Stomach smooth muscle (tissue), 2 donors: ENCODE results near the gene ELK4.

Experiments used
- H3K27ac ChIP-seq: one replicate; pipeline ENCODE4 v1.7.0; 2013; ENCODE audit warnings: mild to moderate bottlenecking, low read length, inconsistent platforms
- H3K27me3 ChIP-seq, 2 donors: one replicate each; pipeline ENCODE4 v1.7.0; 2013; ENCODE audit warnings: low read length in 2 of 2; ENCODE audit not compliant: insufficient read depth in 2 of 2, control insufficient read depth in 1 of 2
- H3K36me3 ChIP-seq, 2 donors: one replicate each; pipeline ENCODE4 v1.7.0; 2013; ENCODE audit warnings: low read length in 2 of 2; ENCODE audit not compliant: control insufficient read depth in 2 of 2, insufficient read depth in 2 of 2
- H3K4me1 ChIP-seq: one replicate; pipeline ENCODE4 v1.7.0; 2013; ENCODE audit warnings: low read length; ENCODE audit not compliant: control insufficient read depth, insufficient read depth
- H3K4me3 ChIP-seq, 2 donors: one replicate each; pipeline ENCODE4 v1.7.0; 2013; ENCODE audit warnings: low read length in 2 of 2
- H3K9ac ChIP-seq, 2 donors: one replicate each; pipeline ENCODE4 v1.7.0; 2013; ENCODE audit warnings: low read length in 2 of 2, mild to moderate bottlenecking in 1 of 2
- H3K9me3 ChIP-seq, 2 donors: one replicate each; pipeline ENCODE4 v1.7.0; 2013; ENCODE audit warnings: low read length in 2 of 2; ENCODE audit not compliant: control insufficient read depth in 2 of 2
- donor health status: healthy.
- donor health status: Pancreatic carcinoma.

ELK4 gene

DNA sequence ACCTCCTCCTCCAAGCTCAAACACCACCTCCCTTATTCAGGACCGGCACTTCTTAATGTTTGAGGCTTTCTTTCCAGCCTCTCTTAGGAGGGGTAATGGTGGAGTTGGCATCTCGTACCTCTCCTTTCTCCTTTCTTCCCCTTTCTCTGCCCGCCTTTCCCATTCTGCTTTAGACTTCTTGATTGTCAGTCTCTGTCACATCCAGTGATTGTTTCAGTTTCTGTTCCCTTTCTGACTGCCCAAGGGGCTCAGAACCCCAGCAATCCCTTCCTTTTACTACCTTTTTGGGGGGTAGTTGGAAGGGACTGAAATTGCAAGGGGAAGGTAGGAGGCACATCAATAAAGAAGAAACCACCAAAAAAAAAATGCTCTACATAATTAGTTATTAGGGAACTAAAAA, 5.6 kb downstream of the ELK4 start:
- H3K27me3 ChIP-seq: no peaks in the 10 kb centered on the region
- peaks cover 7 to 10% of the 10 kb centered on the region in 2 donors for H3K36me3 ChIP-seq
- H3K4me1 ChIP-seq: peaks cover 3% of the 10 kb centered on the region
- H3K9ac ChIP-seq: no peak overlapping the region
- H3K4me3 ChIP-seq: no peak overlapping the region
- H3K9me3 ChIP-seq: no peaks in the 10 kb centered on the region
- no peak overlapping the region for H3K27ac ChIP-seq

DNA sequence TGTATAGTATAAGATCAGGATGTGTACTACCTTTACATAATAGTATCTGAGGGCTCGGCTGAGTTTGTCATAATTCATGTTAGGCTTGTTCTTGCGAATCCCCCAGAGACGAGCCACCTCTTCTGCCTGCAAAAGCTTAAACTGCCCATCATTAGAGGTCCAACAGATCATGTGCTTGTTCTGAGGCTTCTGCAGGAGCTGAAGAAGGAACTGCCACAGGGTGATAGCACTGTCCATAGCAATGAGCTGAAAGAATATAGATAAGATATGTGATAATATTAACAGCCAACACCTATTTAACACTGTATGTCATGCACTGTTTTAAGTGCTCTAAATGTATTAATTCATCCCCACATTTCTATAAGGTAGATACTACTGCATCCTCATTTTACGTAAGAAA, 8.2 kb downstream of the ELK4 start:
- no peaks in the 10 kb centered on the region for H3K4me1 ChIP-seq
- no peaks in the 10 kb centered on the region for H3K9me3 ChIP-seq
- peaks cover 16 to 20% of the 10 kb centered on the region in 2 donors for H3K36me3 ChIP-seq
- no peak overlapping the region for H3K4me3 ChIP-seq
- H3K9ac ChIP-seq: no peak overlapping the region
- H3K27ac ChIP-seq: no peak overlapping the region
- no peaks in the 10 kb centered on the region for H3K27me3 ChIP-seq

DNA sequence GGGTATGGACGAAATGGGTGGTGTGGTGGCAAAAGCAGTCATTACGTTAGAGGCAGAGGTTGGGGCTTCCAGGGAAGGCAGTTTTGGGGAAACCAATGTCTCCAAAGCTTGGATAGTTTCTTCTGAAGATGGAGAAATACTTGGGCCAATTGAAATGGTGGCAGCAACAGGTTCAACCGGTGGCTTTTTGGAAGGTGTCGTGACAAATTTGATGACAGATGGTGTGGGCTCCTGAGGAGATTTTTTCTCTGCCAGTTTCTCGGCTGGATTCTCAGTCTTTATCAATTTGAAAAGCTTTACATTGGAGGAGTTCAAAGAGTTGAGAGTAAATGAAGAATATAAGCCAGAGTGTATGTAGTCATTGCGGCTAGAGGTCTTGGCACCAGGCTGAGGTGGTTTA, 11.5 kb downstream of the ELK4 start:
- peaks cover 23 to 33% of the 10 kb centered on the region in 2 donors for H3K36me3 ChIP-seq
- H3K9ac ChIP-seq: no peak overlapping the region
- no peaks in the 10 kb centered on the region for H3K9me3 ChIP-seq
- H3K4me1 ChIP-seq: no peaks in the 10 kb centered on the region
- no peak overlapping the region for H3K4me3 ChIP-seq
- no peaks in the 10 kb centered on the region for H3K27me3 ChIP-seq
- no peak overlapping the region for H3K27ac ChIP-seq

DNA sequence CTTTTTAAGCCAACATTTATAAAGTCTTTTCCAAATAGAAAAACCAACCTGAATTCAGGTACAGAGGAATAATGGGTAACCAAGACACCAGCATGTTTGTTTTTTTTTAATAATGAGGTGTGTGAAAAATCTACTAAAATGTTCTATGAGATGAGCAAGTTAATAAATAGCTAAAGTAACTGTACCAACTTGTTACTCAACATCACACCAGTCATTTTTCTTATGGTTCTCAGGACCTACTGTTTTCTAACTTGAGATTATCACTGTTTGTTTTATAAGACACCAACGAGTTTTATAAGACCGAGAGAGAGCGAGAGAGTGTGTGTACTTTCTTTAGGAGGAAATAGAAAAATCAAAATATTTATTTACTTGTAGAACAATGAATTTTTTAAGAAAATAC, 12.4 kb downstream of the ELK4 start:
- no peak overlapping the region for H3K27ac ChIP-seq

DNA sequence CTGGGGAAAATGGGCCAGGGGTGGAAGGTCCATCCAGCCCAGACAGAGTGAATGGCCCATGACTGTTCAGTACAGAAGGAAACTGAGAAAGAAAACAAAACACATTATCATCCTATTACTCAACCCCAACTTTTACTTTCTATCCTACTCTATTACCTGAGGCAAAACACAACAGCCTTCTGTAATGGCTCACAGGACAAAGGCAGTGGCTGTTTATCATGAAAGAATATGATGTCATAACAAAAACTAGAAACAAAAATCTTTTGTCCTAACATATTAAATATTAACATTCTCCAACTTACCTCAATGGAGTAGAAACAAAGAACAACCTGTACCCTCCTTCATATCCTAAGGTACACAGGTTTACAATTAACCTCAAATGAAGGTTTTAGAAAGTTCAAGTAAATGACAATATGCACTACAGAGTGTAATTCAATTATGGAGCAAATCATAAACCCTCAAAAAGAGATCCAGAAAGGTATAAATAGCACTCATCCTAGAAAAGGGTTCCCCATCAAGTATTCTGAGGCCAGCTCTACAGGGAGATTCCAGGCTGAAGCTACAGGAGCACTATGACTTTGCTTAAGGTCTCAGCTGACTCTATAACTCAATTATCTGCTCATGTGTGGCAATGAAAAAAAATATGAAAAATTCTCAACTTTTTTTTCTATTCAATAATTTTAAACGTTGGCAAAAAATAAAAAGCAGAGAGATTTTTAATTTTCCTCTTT, 15.1 kb downstream of the ELK4 start:
- Histone ChIP-seq H3K36me3 (peaks cover 16 to 38% of the 10 kb centered on the region in 2 donors), H3K4me1 (no peaks in the 10 kb centered on the region), H3K27ac (no peak overlapping the region), H3K4me3 (no peak overlapping the region), H3K9me3 (no peaks in the 10 kb centered on the region), H3K9ac (no peak overlapping the region), H3K27me3 (no peaks in the 10 kb centered on the region)

More for the DNA sequence above, 12.4 kb downstream of the ELK4 start:
- Histone ChIP-seq H3K4me1 (no peaks in the 10 kb centered on the region), H3K9ac (no peak overlapping the region), H3K4me3 (no peak overlapping the region), H3K27me3 (no peaks in the 10 kb centered on the region), H3K36me3 (peaks cover 23 to 36% of the 10 kb centered on the region in 2 donors), H3K9me3 (no peaks in the 10 kb centered on the region)

DNA sequence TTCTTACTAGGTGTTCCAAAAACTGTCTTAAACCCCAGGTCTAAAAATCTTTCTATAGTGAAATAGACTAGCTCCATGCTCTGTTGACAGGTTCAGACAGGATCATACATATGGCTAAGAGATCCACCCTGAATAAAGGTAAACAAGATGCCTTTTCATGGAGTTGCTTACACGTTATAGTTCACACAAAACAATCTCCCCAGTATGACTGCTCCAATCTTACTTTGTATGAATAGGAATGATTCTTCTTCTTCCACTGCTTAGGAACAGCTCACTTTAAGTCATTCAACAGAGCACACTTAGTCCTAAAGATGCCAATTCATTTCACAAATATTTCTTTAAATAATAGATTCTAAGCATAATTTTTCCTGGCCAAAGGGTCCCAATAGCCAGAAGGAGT, 16.0 kb downstream of the ELK4 start:
- Histone ChIP-seq H3K9ac (no peak overlapping the region), H3K4me3 (no peak overlapping the region), H3K4me1 (no peaks in the 10 kb centered on the region), H3K27me3 (no peaks in the 10 kb centered on the region), H3K9me3 (no peaks in the 10 kb centered on the region), H3K27ac (no peak overlapping the region), H3K36me3 (peaks cover 12 to 42% of the 10 kb centered on the region in 2 donors)

DNA sequence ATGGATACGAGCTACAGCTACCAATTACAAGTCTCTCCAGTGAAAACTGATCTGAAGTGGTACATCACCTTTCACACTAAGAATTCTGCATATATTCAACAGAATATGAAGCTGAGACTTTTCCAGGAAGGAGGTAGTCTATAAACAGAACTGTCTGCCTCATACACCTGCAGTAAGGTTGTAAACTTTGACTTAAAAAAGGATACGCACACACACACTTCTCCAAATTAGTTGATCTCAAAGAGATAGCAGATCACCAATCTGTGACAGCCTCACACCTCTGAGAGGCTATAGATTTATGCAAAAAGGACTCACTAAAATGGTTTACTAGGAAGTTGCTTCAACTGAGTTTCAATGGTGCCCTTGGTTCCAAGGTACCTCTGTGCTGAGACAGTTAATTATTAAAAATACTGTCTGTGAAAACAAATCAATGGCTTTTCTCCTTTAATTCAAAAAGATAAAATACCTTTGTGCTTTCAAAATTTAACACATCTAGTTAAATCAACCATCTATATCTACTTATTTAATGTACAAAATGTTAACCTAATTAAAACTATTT, 17.9 kb downstream of the ELK4 start:
- H3K36me3 ChIP-seq: peaks cover 3 to 33% of the 10 kb centered on the region in 2 donors
- no peak overlapping the region for H3K27ac ChIP-seq
- H3K4me1 ChIP-seq: no peaks in the 10 kb centered on the region
- H3K9me3 ChIP-seq: no peaks in the 10 kb centered on the region
- no peak overlapping the region for H3K9ac ChIP-seq
- H3K4me3 ChIP-seq: no peak overlapping the region
- H3K27me3 ChIP-seq: no peaks in the 10 kb centered on the region

DNA sequence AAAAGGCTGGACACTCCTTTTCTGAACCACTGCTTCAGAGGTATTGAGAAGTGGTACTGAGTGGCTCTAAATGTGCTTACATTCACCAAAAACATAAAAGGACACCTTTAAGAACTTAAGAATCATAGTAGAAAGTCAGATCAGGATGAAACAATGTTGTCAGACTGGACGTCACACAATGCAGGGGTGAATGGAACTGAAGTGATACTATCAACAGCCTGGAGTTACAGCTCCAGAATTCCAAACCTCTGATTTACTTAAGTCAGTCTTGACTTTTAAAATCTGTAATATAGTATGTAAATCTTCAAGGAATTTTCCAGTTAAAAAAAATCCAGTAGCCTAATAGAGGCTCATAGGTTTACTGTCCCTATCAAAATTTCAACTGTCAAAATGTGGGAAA, 19.3 kb downstream of the ELK4 start:
- Histone ChIP-seq H3K4me1 (no peaks in the 10 kb centered on the region), H3K9me3 (no peaks in the 10 kb centered on the region), H3K27me3 (no peaks in the 10 kb centered on the region), H3K4me3 (no peak overlapping the region), H3K27ac (no peak overlapping the region), H3K9ac (no peak overlapping the region), H3K36me3 (peaks cover 3 to 32% of the 10 kb centered on the region in 2 donors)

DNA sequence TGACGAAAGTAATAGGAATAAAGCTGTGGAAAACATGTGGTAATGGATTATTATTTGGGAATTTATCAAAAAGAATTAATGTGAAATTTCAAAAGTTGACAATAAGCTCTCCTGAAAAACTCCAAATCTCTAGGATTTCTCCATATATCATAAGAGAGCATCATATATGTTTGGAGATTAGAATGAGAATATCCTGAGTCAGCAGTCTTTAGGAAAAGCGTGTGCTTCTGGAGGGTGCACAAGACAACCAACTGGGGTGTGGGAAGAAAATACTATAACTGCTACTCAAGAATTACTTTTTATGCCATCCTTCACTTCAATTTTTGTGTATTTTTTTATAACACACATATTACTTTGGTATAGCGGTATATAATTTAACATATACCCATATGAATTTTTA, 19.7 kb downstream of the ELK4 start:
- Histone ChIP-seq H3K36me3 (peaks cover 3 to 32% of the 10 kb centered on the region in 2 donors), H3K9me3 (no peaks in the 10 kb centered on the region), H3K27ac (no peak overlapping the region), H3K27me3 (no peaks in the 10 kb centered on the region), H3K9ac (no peak overlapping the region), H3K4me3 (no peak overlapping the region), H3K4me1 (no peaks in the 10 kb centered on the region)

DNA sequence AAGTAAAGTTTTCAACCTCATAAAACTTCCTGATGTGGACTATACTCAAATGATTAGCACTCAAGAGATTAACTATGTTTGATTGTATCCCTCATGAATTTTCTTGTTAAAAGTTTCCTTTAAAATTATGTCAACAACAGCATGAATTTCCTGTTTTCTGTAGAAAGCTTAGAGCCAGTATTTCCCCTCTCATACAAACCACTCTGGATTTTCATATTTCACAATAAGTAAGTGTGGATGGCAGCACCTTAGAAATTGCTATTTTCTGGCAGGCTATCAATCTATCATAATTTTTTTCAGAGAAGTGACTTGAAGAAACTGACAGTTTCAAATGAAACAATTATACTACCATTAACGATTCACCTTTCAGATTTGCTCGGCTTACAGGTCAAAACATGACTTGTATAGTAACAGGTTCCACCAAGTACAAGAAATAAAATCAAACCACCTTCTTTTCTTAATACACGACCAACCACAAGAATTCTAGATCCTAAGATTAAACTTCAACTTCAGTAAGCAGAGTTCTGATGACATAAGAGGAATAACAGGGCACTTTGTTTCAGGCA, 20.8 kb downstream of the ELK4 start:
- Histone ChIP-seq H3K27ac (no peak overlapping the region), H3K36me3 (peaks cover 3 to 27% of the 10 kb centered on the region in 2 donors)

DNA sequence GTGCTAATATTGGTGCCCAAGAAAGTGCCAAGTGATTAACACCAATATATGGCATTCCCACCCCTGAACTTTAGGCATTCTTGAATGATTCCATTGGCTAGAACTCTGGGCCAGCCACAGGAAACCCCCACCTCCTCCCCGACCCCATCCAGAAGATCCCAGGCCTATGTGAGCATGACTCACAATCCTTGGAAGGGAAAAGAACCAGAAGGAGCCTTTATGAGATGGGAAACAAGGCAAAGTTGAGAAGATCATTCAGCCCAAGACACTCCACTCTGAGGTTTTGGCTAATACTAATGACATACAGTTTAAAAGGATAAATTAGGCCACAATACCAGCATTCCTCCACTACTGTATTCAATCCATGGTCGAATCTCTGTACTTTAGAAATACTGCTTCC, 21.8 kb downstream of the ELK4 start:
- Histone ChIP-seq H3K27ac (no peak overlapping the region), H3K4me1 (no peaks in the 10 kb centered on the region), H3K9ac (no peak overlapping the region), H3K9me3 (no peaks in the 10 kb centered on the region), H3K4me3 (no peak overlapping the region), H3K36me3 (peaks cover 0 to 20% of the 10 kb centered on the region in 2 donors), H3K27me3 (no peaks in the 10 kb centered on the region)

More for the DNA sequence above, 20.8 kb downstream of the ELK4 start:
- H3K9ac ChIP-seq: no peak overlapping the region
- H3K4me1 ChIP-seq: no peaks in the 10 kb centered on the region
- H3K9me3 ChIP-seq: no peaks in the 10 kb centered on the region
- H3K27me3 ChIP-seq: no peaks in the 10 kb centered on the region
- no peak overlapping the region for H3K4me3 ChIP-seq
